Endothelial cell of umbilical vein (primary cell): ENCODE measurements around the gene UNC5B. TPM values are rescaled to one million over a fixed set of nuclear protein-coding genes. Genes with fewer than 3 reads are reported as not detected.

Experiments
- BruUV-seq: library from RNA; stranded (reverse); fragments of 400-500 nt; replicated peaks from 2 replicates; lab custom pipeline; 2021; lab: Mats Ljungman, UMichigan
- CTCF ChIA-PET: fragments of 300-600, 350-600 bp; sonication (Branson Sonifier 250); formaldehyde crosslinking; loops from one replicate; lab custom pipeline; 2021; ENCODE audit warnings: antibody characterized with exemption, inconsistent platforms; lab: Charles Lee
- POLR2A ChIA-PET: fragments of 300-600, 350-600 bp; sonication (Branson Sonifier 250); formaldehyde crosslinking; loops from one replicate; lab custom pipeline; 2021; ENCODE audit warnings: antibody characterized with exemption, inconsistent platforms; lab: Charles Lee
- DNase-seq: peaks from one replicate; pipeline ENCODE4 v3.0.0-alpha.2; 2011; ENCODE audit warnings: low read depth, low spot score
- FAIRE-seq: peaks from 2 replicates; lab custom pipeline; 2011; peaks lifted over from hg19 to GRCh38; lab: Jason Lieb, UNC
- H2AFZ ChIP-seq: 2 replicates; pipeline ENCODE4 v1.6.0; 2012; ENCODE audit warnings: low read depth, low read length, control low read depth, inconsistent platforms
- H3K27ac ChIP-seq: 2 replicates; pipeline ENCODE4 v1.5.1; 2011; ENCODE audit warnings: low read depth, mild to moderate bottlenecking, control low read depth, low read length, moderate library complexity; ENCODE audit not compliant: insufficient read depth
- H3K27me3 ChIP-seq, 2 experiments: 2 replicates each; pipeline versions ENCODE4 v1.6.0 to v1.6.1; 2011; ENCODE audit warnings: low read length in 2 of 2, mixed read lengths in 1 of 2; ENCODE audit not compliant: control insufficient read depth in 2 of 2, insufficient read depth in 2 of 2
- H3K36me3 ChIP-seq, 2 experiments: 2 replicates in 1 of 2; 3 replicates in 1 of 2; pipeline ENCODE4 v1.5.1; 2011; ENCODE audit warnings: low read length in 2 of 2, mild to moderate bottlenecking in 1 of 2, moderate library complexity in 1 of 2; ENCODE audit not compliant: control insufficient read depth in 2 of 2, insufficient read depth in 2 of 2; ENCODE audit errors: extremely low read depth in 1 of 2
- H3K4me1 ChIP-seq: 3 replicates; pipeline ENCODE4 v1.5.1; 2011; ENCODE audit warnings: mild to moderate bottlenecking, low read length; ENCODE audit not compliant: control insufficient read depth, insufficient read depth; ENCODE audit errors: extremely low read depth
- H3K4me2 ChIP-seq: 2 replicates; pipeline ENCODE4 v1.6.1; 2011; ENCODE audit warnings: low read length, control low read depth, mixed read lengths; ENCODE audit not compliant: insufficient read depth
- H3K4me3 ChIP-seq, 3 experiments: fragments of 200-600 bp in 1 of 3; sonication (generic), shearing (Covaris generic) in 1 of 3; replicated peaks in 1 of 3; 2 replicates each; pipeline ENCODE4 v1.5.1; 2011 to 2016; ENCODE audit warnings: control low read depth in 3 of 3, low read length in 3 of 3, mild to moderate bottlenecking in 2 of 3, inconsistent platforms in 1 of 3, low read depth in 1 of 3, moderate library complexity in 1 of 3; ENCODE audit not compliant: insufficient read depth in 1 of 3
- H3K79me2 ChIP-seq: 2 replicates; pipeline ENCODE4 v1.6.0; 2012; ENCODE audit warnings: low read length, inconsistent platforms; ENCODE audit not compliant: control insufficient read depth, insufficient read depth
- H3K9ac ChIP-seq: replicated peaks from 2 replicates; pipeline ENCODE3; 2011; ENCODE audit warnings: low read length, control low read depth; ENCODE audit not compliant: insufficient read depth; ENCODE audit errors: extremely low read depth
- H3K9me1 ChIP-seq: replicated peaks from 3 replicates; pipeline ENCODE4 v1.6.0; 2011; ENCODE audit warnings: mild to moderate bottlenecking, low read length; ENCODE audit not compliant: control insufficient read depth, insufficient read depth; ENCODE audit errors: extremely low read depth
- H3K9me3 ChIP-seq: replicated peaks from 2 replicates; pipeline ENCODE4 v1.5.1; 2012; ENCODE audit warnings: low read length, inconsistent platforms; ENCODE audit not compliant: control insufficient read depth, insufficient read depth
- H4K20me1 ChIP-seq: replicated peaks from 2 replicates; pipeline ENCODE3; 2011; ENCODE audit warnings: mild to moderate bottlenecking, low read length; ENCODE audit not compliant: control insufficient read depth, insufficient read depth; ENCODE audit errors: extremely low read depth
- EZH2 ChIP-seq: IDR thresholded peaks from 2 replicates; pipeline ENCODE4 v1.6.1; 2012; ENCODE audit warnings: borderline replicate concordance, low read depth, mild to moderate bottlenecking, moderate library complexity, low read length, inconsistent platforms; ENCODE audit not compliant: severe bottlenecking
- FOS ChIP-seq: IDR thresholded peaks from 2 replicates; pipeline ENCODE4 v1.6.1; 2011; ENCODE audit warnings: mild to moderate bottlenecking, low read length, moderate library complexity, borderline replicate concordance; ENCODE audit not compliant: insufficient read depth
- MYC ChIP-seq: IDR thresholded peaks from one replicate; pipeline ENCODE4 v1.6.1; 2011; ENCODE audit warnings: mild to moderate bottlenecking, low read depth, low read length
- POLR2A ChIP-seq: IDR thresholded peaks from 2 replicates; pipeline ENCODE4 v1.6.1; 2012; ENCODE audit warnings: low read depth, mild to moderate bottlenecking, control low read depth, low read length
- POLR2AphosphoS5 ChIP-seq: IDR thresholded peaks from 2 replicates; pipeline ENCODE4 v1.6.1; 2012; ENCODE audit warnings: low read depth, mild to moderate bottlenecking, control low read depth, low read length, moderate library complexity; ENCODE audit not compliant: insufficient read depth
- dilution Hi-C: fragments of 300-500 bp; cut with MboI; formaldehyde crosslinking; loops from one replicate; pipeline ENCODE4 v1.15.0; 2019; ENCODE audit warnings: low sequenced_read_pairs; ENCODE audit not compliant: extremely low pct_ligation_motif_present
- intact Hi-C: fragments of 100-400 bp; cut with micrococcal nuclease; formaldehyde crosslinking; loops from one replicate; pipeline ENCODE4 v1.10.0; 2022
- polyA plus RNA-seq, 4 experiments: library from polyadenylated mRNA; depleted of rRNA in 3 of 4; stranded (reverse) in 3 of 4; unstranded in 1 of 4; fragments of >200 nt; gene quantifications; 2 replicates each; pipeline versions ENCODE4 v1.2.1 to v1.2.3, GENCODE V29; 2011 to 2012; ENCODE audit warnings: missing spikeins in 1 of 4
- total RNA-seq: library from RNA; stranded (reverse); gene quantifications from 2 replicates; pipeline ENCODE4 v1.2.3, GENCODE V29; 2021
- TF ChIP-seq, protein P1 (sequence below): IDR thresholded peaks from 2 replicates; pipeline ENCODE4 v1.6.1; 2011; ENCODE audit not compliant: insufficient read depth, insufficient read length
- TF ChIP-seq, protein P2 (sequence below), 2 donors: IDR thresholded peaks; 1 replicate in 1 of 2; 2 replicates in 1 of 2; pipeline ENCODE4 v1.5.1; 2011; ENCODE audit warnings: low read length in 2 of 2, mild to moderate bottlenecking in 2 of 2, moderate library complexity in 2 of 2, control low read depth in 1 of 2, inconsistent platforms in 1 of 2, low read depth in 1 of 2; ENCODE audit not compliant: insufficient read depth in 1 of 2; ENCODE audit errors: extremely low read depth in 1 of 2

Gene UNC5B
- total and polyA plus RNA-seq, 2 donors (not counting 3 experiments of a cell fraction or from before 2014, with no cell fraction given), result 0.39 to 2.5 TPM

DNA sequence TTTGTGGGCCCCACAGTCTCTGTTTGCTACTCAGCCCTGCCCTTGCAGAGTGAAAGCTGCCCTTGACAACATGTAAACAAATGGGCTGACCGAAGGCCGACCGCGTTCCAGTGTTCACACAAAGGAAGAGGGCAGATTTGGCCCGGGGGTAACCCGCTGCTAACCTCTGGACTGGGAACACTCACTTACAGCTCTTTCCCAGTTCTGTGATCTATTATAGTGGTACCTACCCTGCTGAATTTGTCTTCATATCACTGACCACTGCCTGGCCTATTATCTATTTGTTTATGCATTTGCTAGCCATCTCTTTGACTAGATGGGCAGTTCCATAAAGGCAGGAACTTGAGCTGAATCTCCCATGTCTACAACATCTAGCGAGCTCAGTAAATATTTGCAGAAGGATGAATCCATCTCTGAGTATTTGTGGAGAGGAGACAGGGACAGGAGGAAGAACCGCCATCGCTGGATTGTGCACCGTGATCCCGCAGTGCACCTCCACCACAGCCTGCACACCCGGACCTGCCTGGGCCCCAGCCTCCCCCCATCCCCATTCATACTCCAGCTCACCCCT, 121.9 kb downstream of the UNC5B start:
- H3K4me2 ChIP-seq, result no peak overlapping the region
- no peaks in the 10 kb centered on the region for H3K79me2 ChIP-seq
- BruUV-seq, result no TSS peak
- H3K4me3 ChIP-seq, result no peak overlapping the region
- dilution Hi-C loops (no loop called here), intact Hi-C loops (no loop called here)
- no peaks in the 10 kb centered on the region for H4K20me1 ChIP-seq
- no peak for DNase-seq
- POLR2A ChIA-PET, result interaction anchor here (0.6 to 0.7 kb wide), 2 partner anchors 16 kb away, joined by 4 to 5 read pairs; partner anchors contain the start of gene SLC29A3
- H2AFZ ChIP-seq, result no peak overlapping the region
- H3K9ac ChIP-seq, result no peak overlapping the region
- no peaks in the 10 kb centered on the region for H3K36me3 ChIP-seq
- no peaks in the 10 kb centered on the region for H3K4me1 ChIP-seq
- TF ChIP-seq, protein P1, sequence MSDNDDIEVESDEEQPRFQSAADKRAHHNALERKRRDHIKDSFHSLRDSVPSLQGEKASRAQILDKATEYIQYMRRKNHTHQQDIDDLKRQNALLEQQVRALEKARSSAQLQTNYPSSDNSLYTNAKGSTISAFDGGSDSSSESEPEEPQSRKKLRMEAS, result no peak
- TF ChIP-seq EZH2 (no peak), POLR2AphosphoS5 (no peak), FOS (no peak), POLR2A (no peak), MYC (no peak)
- TF ChIP-seq, protein P2, sequence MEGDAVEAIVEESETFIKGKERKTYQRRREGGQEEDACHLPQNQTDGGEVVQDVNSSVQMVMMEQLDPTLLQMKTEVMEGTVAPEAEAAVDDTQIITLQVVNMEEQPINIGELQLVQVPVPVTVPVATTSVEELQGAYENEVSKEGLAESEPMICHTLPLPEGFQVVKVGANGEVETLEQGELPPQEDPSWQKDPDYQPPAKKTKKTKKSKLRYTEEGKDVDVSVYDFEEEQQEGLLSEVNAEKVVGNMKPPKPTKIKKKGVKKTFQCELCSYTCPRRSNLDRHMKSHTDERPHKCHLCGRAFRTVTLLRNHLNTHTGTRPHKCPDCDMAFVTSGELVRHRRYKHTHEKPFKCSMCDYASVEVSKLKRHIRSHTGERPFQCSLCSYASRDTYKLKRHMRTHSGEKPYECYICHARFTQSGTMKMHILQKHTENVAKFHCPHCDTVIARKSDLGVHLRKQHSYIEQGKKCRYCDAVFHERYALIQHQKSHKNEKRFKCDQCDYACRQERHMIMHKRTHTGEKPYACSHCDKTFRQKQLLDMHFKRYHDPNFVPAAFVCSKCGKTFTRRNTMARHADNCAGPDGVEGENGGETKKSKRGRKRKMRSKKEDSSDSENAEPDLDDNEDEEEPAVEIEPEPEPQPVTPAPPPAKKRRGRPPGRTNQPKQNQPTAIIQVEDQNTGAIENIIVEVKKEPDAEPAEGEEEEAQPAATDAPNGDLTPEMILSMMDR (IDR thresholded peaks at IDR 0.05; ENCODE audit: extremely low read depth in 1 of 2, insufficient read depth in 1 of 2, low read depth in 1 of 2, low read length in 2 of 2), result no peak
- no peaks in the 10 kb centered on the region for H3K9me3 ChIP-seq
- CTCF ChIA-PET, result interaction anchor here (1.5 to 2.3 kb wide), 2 partner anchors 15 to 44 kb away, joined by 5 to 7 read pairs; partner anchors contain the start of gene SLC29A3
- H3K27ac ChIP-seq, result no peak overlapping the region
- H3K27me3 ChIP-seq, result no peaks in the 10 kb centered on the region
- no peak for FAIRE-seq
- H3K9me1 ChIP-seq, result no peaks in the 10 kb centered on the region
